IPS-20b (cell line): ENCODE results near the gene MAPK10.
A peak's percentile ranks its signal among the peaks of the same experiment; 100 is the strongest.

ENCODE experiments used
- H3K27ac ChIP-seq: one replicate; pipeline ENCODE4 v1.5.1; 2013; ENCODE audit warnings: low read length
- H3K27me3 ChIP-seq: 2 replicates; pipeline ENCODE4 v1.6.1; 2013; ENCODE audit warnings: mild to moderate bottlenecking, low read length, inconsistent platforms; ENCODE audit not compliant: insufficient read depth
- H3K36me3 ChIP-seq: 2 replicates; pipeline ENCODE4 v1.6.1; 2013; ENCODE audit warnings: low read depth, mild to moderate bottlenecking, inconsistent platforms, low read length, moderate library complexity; ENCODE audit not compliant: insufficient read depth
- H3K4me1 ChIP-seq: 2 replicates; pipeline ENCODE4 v1.6.1; 2013; ENCODE audit warnings: mild to moderate bottlenecking, control low read depth, inconsistent platforms, low read length, moderate library complexity; ENCODE audit not compliant: insufficient read depth
- H3K4me3 ChIP-seq: 2 replicates; pipeline ENCODE4 v1.5.1; 2013; ENCODE audit warnings: mild to moderate bottlenecking, low read length, inconsistent platforms
- H3K9ac ChIP-seq: 2 replicates; pipeline ENCODE4 v1.6.1; 2013; ENCODE audit warnings: low read depth, mild to moderate bottlenecking, inconsistent platforms, low read length, moderate library complexity
- H3K9me3 ChIP-seq: 2 replicates; pipeline ENCODE4 v1.6.1; 2013; ENCODE audit warnings: mild to moderate bottlenecking, low read depth, low read length, inconsistent platforms; ENCODE audit not compliant: insufficient read depth

Gene MAPK10

DNA sequence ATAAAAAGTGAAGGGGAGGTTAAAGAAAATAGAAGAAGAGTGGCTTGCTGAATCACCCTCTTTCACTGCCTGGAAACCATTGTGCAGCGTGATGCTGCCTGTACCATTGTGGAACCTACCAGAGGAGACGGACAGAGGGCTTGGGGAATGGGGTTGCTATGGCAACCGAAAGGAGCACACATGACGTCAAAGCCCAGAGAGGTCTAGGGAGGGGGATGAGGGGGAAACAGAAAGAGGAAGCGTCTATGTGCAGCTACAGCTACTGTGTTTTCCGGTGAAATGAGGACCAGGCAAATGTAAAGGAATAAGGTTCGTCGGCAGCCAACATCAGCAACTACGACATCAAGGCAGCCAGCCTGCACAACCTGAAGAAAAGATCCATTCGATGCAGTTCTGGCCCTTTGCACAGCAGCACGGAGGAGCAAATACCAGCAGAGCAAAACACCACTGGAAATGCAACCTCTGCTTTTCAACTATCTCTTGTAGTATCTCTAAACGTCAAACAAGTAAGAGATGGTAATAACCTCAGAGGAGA is at the start of gene MAPK10:
Gene MAPK10, minus strand, starts transcription at position 110 of the 535 bp plus-strand sequence.
- Histone ChIP-seq H3K4me1 (peaks cover 23% of the 10 kb centered on the region; the same call in 1 of the 2 replicates), H3K9me3 (no peaks in the 10 kb centered on the region), H3K9ac (peak within 1 kb of the TSS; percentile 67; the same call in 1 of the 2 replicates), H3K36me3 (no peaks in the 10 kb centered on the region), H3K4me3 (peak within 1 kb of the TSS; percentile 66), H3K27ac (no peak within 1 kb of the TSS), H3K27me3 (no peaks in the 10 kb centered on the region)

DNA sequence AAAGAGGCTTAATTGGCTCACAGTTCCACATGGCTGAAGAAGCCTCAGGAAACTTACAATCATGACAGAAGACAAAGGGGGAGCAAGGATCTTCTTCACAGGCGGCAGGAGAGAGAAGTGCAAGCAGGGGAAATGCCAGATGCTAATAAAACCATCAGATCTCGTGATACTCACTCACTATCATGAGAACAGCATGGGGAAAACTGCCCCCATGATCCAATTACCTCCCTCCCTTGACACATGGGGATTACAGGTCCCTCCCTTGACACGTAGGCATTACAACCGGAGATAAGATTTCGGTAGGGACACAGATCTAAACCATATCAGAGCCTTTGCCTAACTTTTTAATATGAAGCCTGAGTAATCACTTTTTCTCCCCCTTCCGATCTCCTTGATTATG is 43.7 kb upstream of the MAPK10 start:
- no peaks in the 10 kb centered on the region for H3K9me3 ChIP-seq
- no peaks in the 10 kb centered on the region for H3K27me3 ChIP-seq
- H3K27ac ChIP-seq: no peak overlapping the region
- no peak overlapping the region for H3K9ac ChIP-seq
- H3K4me3 ChIP-seq: no peak overlapping the region
- no peaks in the 10 kb centered on the region for H3K4me1 ChIP-seq
- no peaks in the 10 kb centered on the region for H3K36me3 ChIP-seq

DNA sequence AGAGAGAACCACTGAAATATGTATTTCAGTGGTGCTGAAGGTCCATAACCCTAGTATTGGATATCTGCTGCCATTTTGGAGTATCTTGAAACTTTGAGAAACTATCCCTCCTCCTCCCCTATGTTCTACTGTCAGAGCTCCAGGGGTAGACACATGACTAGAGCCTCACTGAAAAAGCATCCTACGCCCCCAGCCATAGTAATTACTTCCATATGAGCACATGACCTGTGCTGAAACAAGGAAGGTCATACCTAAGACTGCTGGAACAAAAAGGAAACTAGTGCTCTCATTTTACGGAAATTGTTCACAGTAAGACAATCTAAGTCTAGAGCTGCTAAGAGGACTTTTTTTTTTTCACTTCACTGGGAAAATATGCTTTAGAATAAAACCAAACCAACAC is 42.0 kb upstream of the MAPK10 start:
- H3K27me3 ChIP-seq: no peaks in the 10 kb centered on the region
- no peaks in the 10 kb centered on the region for H3K9me3 ChIP-seq
- no peaks in the 10 kb centered on the region for H3K4me1 ChIP-seq
- no peak overlapping the region for H3K9ac ChIP-seq
- H3K36me3 ChIP-seq: no peaks in the 10 kb centered on the region
- no peak overlapping the region for H3K27ac ChIP-seq
- no peak overlapping the region for H3K4me3 ChIP-seq

DNA sequence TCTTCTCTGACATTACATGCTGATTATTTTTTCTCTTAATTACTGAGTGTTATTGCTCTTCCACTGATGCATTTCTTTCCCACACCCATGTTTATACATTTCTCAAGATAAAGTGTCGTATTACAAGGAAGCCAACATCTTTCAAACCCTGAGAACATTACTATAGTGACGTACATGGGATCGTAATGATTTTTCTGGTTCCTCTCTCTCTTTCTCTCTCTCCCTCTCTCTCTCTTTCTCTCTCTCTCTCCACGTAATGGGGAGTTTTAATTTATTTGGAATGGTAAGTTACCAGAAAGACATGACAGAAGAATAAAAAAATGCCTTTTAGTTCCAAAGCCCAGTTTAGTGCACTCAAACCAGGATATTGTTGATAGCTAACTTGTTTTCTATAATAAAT is 40.4 kb upstream of the MAPK10 start:
- no peaks in the 10 kb centered on the region for H3K36me3 ChIP-seq
- no peak overlapping the region for H3K27ac ChIP-seq
- no peak overlapping the region for H3K4me3 ChIP-seq
- no peak overlapping the region for H3K9ac ChIP-seq
- no peaks in the 10 kb centered on the region for H3K27me3 ChIP-seq
- H3K9me3 ChIP-seq: no peaks in the 10 kb centered on the region
- H3K4me1 ChIP-seq: no peaks in the 10 kb centered on the region

DNA sequence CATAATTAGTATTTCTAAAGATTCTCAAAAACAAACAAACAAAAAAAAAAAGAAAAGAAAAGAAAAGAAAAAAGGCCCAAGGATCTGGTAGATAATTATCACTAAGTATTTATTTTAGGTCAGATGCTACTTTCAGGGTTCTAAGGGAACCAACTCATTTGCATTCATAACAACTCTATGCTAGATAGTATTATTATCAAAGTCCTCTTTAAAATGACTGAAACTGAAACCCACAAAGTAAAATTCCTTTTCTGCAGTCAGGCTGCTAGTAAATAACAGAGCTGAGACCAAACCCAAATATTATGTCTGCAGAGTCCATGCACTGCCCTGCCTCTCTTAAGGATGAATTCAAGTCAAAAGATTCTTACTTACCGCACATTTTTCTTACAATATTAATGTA is 38.3 kb upstream of the MAPK10 start:
- Histone ChIP-seq H3K9me3 (no peaks in the 10 kb centered on the region), H3K4me1 (no peaks in the 10 kb centered on the region), H3K4me3 (no peak overlapping the region), H3K27me3 (no peaks in the 10 kb centered on the region), H3K36me3 (no peaks in the 10 kb centered on the region), H3K27ac (no peak overlapping the region), H3K9ac (no peak overlapping the region)

DNA sequence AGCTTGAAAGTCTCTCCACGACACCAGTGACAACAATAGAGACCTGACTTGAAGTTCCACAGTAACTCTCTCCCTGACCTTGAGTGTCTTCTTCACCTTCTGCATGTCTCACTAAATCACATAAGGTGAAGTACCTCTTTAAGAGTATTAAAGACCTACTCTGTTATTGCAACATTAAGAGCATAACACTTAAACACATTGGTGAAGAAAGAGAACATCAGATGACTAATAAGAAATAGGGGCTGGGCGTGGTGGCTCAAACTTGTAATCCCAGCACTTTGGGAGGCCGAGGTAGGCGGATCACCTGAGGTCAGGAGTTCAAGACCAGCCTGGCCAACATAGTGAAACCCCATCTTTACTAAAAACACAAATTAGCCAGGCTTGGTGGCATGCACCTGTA is 33.9 kb upstream of the MAPK10 start:
- H3K9me3 ChIP-seq: no peaks in the 10 kb centered on the region
- H3K27me3 ChIP-seq: no peaks in the 10 kb centered on the region
- no peak overlapping the region for H3K27ac ChIP-seq
- H3K4me3 ChIP-seq: no peak overlapping the region
- no peaks in the 10 kb centered on the region; the same call in 1 of the 2 replicates for H3K4me1 ChIP-seq
- H3K36me3 ChIP-seq: no peaks in the 10 kb centered on the region
- no peak overlapping the region for H3K9ac ChIP-seq

DNA sequence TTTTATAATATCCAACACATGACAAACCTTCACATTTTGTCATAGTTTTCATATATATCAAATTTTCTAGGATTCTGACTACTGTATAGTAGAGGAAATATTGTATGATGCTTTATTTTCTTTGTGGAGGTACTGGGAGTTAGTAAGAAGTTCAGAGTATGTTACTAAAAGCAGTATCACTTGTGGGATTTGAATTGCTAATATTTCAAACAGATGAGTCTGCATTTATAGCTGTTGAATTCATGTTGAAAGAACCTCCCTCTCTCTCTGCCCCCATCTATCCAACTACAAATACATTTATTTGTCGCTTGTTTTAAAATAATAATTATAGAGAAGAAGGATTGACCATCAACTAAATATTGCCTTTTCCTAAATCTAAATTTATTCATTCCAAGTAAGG is 29.8 kb upstream of the MAPK10 start:
- no peaks in the 10 kb centered on the region for H3K9me3 ChIP-seq
- no peaks in the 10 kb centered on the region for H3K27me3 ChIP-seq
- H3K36me3 ChIP-seq: no peaks in the 10 kb centered on the region
- H3K27ac ChIP-seq: no peak overlapping the region
- H3K9ac ChIP-seq: no peak overlapping the region
- peaks cover 10% of the 10 kb centered on the region; the same call in 1 of the 2 replicates for H3K4me1 ChIP-seq
- no peak overlapping the region for H3K4me3 ChIP-seq

DNA sequence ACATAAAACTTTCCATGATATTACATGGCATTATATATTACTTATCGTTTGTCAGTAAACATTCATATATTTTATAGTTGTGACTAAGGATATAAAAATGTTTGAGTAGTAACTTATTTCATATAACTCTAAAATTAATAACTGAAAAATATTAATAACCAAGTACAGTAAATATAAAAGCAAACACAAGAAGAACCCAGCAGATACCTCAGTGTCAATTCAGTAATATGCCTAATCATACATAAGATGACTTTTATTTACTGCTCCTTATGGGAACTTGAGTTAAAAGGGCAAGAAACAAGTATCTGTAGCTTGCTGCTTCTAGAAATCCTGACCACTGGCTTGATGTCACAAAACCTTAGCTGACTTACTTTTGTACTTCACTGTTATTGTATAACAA is 28.4 kb upstream of the MAPK10 start:
- peaks cover 10% of the 10 kb centered on the region; the same call in 1 of the 2 replicates for H3K4me1 ChIP-seq
- H3K27me3 ChIP-seq: no peaks in the 10 kb centered on the region
- H3K9ac ChIP-seq: no peak overlapping the region
- no peaks in the 10 kb centered on the region for H3K9me3 ChIP-seq
- H3K4me3 ChIP-seq: no peak overlapping the region
- H3K27ac ChIP-seq: no peak overlapping the region
- H3K36me3 ChIP-seq: no peaks in the 10 kb centered on the region

DNA sequence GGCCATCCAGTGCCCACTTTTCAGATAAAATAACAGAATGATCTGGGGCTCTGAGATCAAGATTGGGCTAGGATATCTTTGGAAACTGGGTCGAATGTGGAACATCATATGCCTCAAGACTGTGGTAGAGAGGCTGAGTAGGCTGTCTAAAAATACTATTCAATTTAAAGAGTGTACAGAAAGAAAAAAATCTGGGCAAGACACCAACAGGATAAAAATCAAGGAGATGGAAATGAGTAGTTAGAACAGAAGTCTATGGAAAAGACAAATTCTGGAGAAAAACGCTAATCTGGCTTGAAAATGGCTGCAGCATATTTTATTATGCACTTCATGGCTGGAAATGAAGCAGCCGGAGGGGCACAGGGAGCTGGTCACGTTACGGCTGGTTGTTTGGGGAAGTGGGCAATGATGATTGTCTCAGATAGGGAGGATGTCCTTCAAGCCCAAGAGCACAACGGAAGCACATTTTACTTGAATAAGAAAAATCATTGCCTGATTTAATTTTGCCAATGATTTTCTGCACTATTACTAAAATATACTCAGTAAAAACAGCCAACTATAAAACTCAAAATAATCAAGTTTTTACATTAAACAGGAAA is 27.1 kb upstream of the MAPK10 start:
- no peak overlapping the region for H3K4me3 ChIP-seq
- no peaks in the 10 kb centered on the region for H3K9me3 ChIP-seq
- H3K36me3 ChIP-seq: no peaks in the 10 kb centered on the region
- no peak overlapping the region for H3K27ac ChIP-seq
- no peaks in the 10 kb centered on the region for H3K27me3 ChIP-seq
- H3K9ac ChIP-seq: no peak overlapping the region
- peaks cover 10% of the 10 kb centered on the region; the same call in 1 of the 2 replicates for H3K4me1 ChIP-seq

DNA sequence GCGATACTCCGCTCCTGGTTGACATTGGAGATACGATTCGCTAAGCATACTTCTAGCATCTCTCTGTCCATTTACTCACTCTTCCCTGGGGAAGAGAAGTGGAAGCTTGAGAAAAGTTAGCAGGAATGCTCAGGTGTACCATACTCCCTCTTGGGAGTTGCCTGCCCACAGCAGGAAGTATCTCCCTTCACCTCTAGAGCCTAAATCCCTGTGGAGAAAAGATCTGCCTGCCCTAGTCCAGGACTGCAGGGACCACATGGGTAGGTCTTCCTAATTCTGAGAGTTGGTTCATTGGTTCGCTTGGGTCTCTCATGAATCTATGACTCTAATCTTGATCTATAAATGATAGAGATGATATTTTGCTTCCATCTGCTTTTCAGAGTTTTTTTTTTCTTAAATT is 26.3 kb upstream of the MAPK10 start:
- Histone ChIP-seq H3K36me3 (no peaks in the 10 kb centered on the region), H3K4me1 (peaks cover 10% of the 10 kb centered on the region; the same call in 1 of the 2 replicates), H3K4me3 (no peak overlapping the region), H3K9ac (no peak overlapping the region), H3K27ac (no peak overlapping the region), H3K9me3 (no peaks in the 10 kb centered on the region), H3K27me3 (no peaks in the 10 kb centered on the region)

DNA sequence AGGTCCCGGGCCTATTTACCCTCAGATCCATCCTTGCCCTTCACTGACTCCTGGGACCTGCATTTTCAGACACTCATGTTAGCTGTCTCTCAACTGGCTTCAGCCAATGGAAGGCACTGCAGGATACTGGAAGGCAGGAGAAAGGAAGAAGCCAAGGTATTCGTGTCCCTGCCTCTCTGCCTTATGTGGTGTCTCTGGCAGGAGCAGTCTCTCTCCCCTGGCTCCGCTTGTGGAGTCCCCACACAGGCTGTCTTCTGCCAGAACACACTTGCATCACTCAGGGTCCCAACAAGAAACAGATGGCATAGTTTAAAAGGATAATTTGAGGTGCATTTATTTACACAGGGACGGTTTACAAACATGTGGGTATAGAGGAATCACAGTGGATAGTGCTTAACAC is 21.6 kb upstream of the MAPK10 start:
- Histone ChIP-seq H3K36me3 (no peaks in the 10 kb centered on the region), H3K27ac (no peak overlapping the region), H3K9ac (no peak overlapping the region), H3K4me1 (peaks cover 4% of the 10 kb centered on the region; the same call in 1 of the 2 replicates), H3K4me3 (no peak overlapping the region), H3K27me3 (no peaks in the 10 kb centered on the region), H3K9me3 (peaks cover 18% of the 10 kb centered on the region)

DNA sequence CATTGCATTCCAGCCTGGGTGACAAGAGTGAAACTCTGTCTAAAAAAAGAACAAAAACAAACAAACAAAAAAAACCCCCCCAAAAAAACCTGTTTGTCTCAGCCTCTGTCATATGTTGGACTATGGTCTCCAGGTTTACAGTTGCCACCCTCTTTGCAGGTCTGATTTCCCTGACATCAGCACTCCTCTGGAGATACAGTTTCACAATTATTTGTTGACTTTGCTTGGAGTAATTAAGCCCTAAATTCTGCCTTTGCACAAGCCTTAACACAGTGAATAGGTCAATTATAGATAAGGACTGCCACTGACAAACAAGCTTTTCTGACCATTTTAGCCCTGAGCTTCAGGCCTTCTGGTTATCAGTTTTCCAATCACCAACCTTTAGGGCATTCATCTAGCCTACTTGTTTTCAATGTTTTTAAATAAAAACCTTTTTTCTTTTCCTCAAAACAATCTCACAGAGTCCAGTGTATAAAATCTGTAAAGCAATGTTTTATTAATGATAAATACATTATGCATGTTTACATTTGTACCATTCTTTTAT is 20.4 kb upstream of the MAPK10 start:
- peaks cover 18% of the 10 kb centered on the region for H3K9me3 ChIP-seq
- no peaks in the 10 kb centered on the region for H3K36me3 ChIP-seq
- H3K9ac ChIP-seq: no peak overlapping the region
- no peaks in the 10 kb centered on the region for H3K4me1 ChIP-seq
- no peaks in the 10 kb centered on the region for H3K27me3 ChIP-seq
- H3K4me3 ChIP-seq: no peak overlapping the region
- H3K27ac ChIP-seq: no peak overlapping the region
